ENCODE measurements around the gene REEP1. TPM values are rescaled to one million over a fixed set of nuclear protein-coding genes. Genes with fewer than 3 reads are reported as not detected.

REEP1 gene
- total RNA-seq, 3 donors from 2014 or later, result 0.13 to 0.35 TPM; not detected in 1

DNA sequence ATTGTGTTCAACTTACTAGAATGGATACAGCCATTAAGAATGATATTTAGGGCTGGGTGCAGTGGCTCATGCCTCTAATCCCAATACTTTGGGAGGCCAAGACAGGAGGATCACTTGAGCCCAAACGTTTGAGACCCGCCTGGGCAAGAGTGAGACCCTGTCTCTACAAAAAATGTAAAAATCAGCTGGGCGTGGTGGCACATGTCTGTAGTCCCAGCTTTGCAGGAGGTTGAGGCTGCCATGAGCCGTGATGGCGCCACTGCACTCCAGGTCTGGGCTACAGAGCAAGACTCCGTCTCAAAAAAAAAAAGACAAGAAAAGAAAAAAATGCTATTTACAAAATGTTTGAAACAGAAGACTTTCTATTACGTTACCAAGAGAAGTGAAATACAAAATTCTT lies 30.0 kb downstream of the REEP1 start:
- H3K36me3 Mint-ChIP-seq (ENCODE audit: insufficient read depth), result no peaks in the 10 kb centered on the region
- peaks cover 10% of the 10 kb centered on the region for H3K27me3 Mint-ChIP-seq (ENCODE audit: low read depth)
- ATAC-seq, result no peak
- DNase-seq, result no peak
- H3K4me1 Mint-ChIP-seq (ENCODE audit: low read depth), result no peaks in the 10 kb centered on the region
- H3K4me3 Mint-ChIP-seq, result no peak overlapping the region
- no peaks in the 10 kb centered on the region for H3K9me3 Mint-ChIP-seq

DNA sequence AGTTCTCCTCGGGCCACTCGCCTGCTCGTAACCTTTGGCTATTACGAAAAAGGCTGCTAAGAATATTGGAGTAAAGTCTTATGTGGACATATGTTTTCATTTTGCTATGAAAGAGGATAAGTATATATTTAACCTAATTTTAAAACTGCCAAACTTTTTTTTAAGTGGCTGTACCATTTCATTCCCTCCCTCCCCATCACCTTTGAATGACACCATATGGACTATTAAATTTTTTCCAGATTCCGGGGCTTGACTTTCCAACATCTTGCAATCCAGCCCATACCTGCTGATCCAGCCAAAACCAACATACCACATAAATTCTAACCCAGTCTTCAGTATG lies 31.5 kb downstream of the REEP1 start:
- Mint-ChIP-seq H3K4me1 (ENCODE audit: low read depth) (no peaks in the 10 kb centered on the region), H3K27me3 (ENCODE audit: low read depth) (peaks cover 10% of the 10 kb centered on the region), H3K36me3 (ENCODE audit: insufficient read depth) (no peaks in the 10 kb centered on the region), H3K4me3 (no peak overlapping the region), H3K9me3 (no peaks in the 10 kb centered on the region)
- DNase-seq (no peak), ATAC-seq (no peak)

DNA sequence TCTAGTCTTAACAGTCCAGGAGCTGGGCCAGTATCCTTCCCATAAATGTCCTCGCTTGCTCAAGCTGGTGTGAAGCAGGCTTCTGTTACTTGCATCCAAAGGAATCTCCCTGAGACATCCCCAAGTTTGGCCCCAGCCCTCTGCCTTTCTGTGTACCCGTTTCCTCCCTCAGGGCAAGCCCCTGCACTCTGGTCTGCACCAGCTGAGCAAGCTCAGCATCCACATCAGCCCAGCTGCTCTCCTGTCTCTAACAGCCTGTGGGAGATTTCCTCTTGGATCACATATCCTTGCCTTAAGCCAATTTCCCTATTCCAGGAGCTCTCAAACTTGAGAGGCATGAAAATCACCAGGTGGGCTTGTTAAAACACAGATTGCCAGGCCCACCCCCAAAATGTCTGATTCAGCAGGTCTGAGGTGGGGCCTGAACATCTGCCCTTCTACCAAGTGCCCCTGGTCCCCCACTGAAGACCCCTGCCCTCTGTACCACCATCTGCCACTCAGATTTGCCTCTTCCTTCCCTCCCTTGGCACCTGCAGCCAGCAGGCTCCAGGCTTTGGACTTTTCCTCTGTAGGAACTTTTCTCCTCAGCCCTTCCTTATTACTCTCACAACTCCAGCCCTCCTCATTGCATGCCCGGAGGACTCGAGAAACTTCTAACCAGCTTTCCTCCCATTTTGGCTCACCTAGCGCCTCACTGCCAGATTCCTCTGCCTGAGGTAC lies 32.1 kb downstream of the REEP1 start:
- Mint-ChIP-seq H3K36me3 (ENCODE audit: insufficient read depth) (no peaks in the 10 kb centered on the region), H3K4me3 (no peak overlapping the region), H3K4me1 (ENCODE audit: low read depth) (no peaks in the 10 kb centered on the region), H3K27me3 (ENCODE audit: low read depth) (peaks cover 10% of the 10 kb centered on the region), H3K9me3 (no peaks in the 10 kb centered on the region)
- ATAC-seq (no peak), DNase-seq (no peak)

DNA sequence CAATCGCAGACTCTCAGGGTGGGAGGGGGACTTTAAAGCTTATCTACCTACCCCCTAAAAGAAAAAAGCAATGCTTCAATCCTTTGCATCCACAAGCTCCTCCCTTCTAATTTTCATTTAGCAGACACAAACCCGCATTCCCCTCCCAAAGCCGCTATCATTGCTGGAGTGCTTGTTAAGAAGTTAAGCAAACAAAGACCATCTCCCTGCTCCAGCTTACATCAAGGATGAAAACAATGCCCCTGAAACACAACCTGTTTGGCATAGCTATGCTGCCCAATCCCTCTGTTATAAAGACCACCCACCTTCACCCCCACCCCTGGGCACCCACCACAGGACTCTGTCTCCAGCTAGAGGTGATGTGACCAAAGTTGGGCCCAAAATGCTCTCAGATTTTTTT lies 33.0 kb downstream of the REEP1 start:
- no peaks in the 10 kb centered on the region for H3K9me3 Mint-ChIP-seq
- ATAC-seq, result no peak
- peaks cover 10% of the 10 kb centered on the region for H3K27me3 Mint-ChIP-seq (ENCODE audit: low read depth)
- no peak for DNase-seq
- H3K4me1 Mint-ChIP-seq (ENCODE audit: low read depth), result no peaks in the 10 kb centered on the region
- no peaks in the 10 kb centered on the region for H3K36me3 Mint-ChIP-seq (ENCODE audit: insufficient read depth)
- H3K4me3 Mint-ChIP-seq, result no peak overlapping the region

DNA sequence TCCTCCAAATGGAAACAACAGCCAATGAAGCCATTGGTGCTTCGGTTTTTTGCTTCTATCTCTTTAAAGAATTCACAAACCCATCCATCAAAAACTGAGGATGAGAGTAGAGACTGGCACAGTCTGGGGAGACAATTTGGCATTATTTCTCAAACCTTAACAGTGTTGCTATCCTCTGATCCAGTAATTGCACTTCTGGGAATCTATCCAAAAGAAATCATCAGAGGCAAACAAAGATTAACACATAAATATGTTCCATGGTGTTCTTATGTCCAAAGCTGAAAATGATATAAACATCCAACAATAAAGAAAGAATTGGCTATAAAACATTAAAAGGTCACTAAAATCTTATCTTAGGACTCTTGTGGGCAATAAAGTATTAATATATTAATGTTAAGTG lies 35.1 kb downstream of the REEP1 start:
- no peaks in the 10 kb centered on the region for H3K9me3 Mint-ChIP-seq
- H3K27me3 Mint-ChIP-seq (ENCODE audit: low read depth), result peaks cover 13% of the 10 kb centered on the region
- H3K4me3 Mint-ChIP-seq, result no peak overlapping the region
- H3K4me1 Mint-ChIP-seq (ENCODE audit: low read depth), result no peaks in the 10 kb centered on the region
- H3K36me3 Mint-ChIP-seq (ENCODE audit: insufficient read depth), result no peaks in the 10 kb centered on the region
- ATAC-seq, result no peak
- DNase-seq, result no peak

DNA sequence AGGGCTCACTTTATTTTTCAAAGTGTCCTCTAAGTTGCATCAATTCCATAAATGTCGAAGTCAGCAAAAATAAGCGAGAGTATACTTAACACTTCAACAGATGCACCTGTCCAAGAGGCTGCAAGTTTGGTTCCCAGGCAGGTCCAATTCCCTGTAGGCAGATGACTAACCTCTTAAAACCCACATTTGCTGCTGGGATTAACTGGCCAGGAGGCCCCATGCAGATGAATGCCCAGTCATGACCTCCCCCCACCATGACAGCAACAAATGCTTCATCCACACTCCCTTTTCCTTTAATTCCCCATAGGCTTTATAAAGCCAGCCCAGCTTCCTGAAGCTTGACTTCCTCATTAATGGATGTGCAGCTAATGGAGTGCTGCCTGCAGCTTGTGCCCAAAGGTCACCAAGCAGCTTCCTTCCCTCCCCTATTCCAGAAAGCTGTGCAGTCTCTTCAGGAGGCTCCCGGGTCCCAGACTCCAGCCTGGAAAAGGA lies 35.7 kb downstream of the REEP1 start:
- Mint-ChIP-seq H3K4me3 (no peak overlapping the region), H3K9me3 (no peaks in the 10 kb centered on the region), H3K27me3 (ENCODE audit: low read depth) (peaks cover 12% of the 10 kb centered on the region), H3K36me3 (ENCODE audit: insufficient read depth) (no peaks in the 10 kb centered on the region), H3K4me1 (ENCODE audit: low read depth) (no peaks in the 10 kb centered on the region)
- ATAC-seq (no peak), DNase-seq (no peak)

DNA sequence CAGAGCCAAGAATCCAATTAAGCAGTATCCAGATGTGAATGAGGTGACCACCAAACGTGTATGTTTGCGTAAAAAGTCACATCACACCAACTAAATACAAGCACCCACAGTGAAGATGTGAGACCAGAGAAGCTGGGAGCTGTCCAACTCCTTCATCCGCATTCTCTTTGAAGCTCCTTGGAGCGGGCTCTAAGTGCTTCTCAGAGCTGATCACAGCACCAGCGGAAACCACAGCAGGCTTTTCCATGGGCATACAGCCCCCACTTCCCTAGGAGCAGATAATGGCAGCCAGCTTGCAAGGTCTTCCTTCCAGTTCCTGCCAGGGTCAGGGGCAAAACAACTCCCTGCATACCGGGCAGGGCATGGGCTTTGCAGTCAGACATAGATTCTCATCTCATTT lies 36.4 kb downstream of the REEP1 start:
- no peak for DNase-seq
- H3K4me1 Mint-ChIP-seq (ENCODE audit: low read depth), result no peaks in the 10 kb centered on the region
- H3K36me3 Mint-ChIP-seq (ENCODE audit: insufficient read depth), result no peaks in the 10 kb centered on the region
- no peak overlapping the region for H3K4me3 Mint-ChIP-seq
- H3K27me3 Mint-ChIP-seq (ENCODE audit: low read depth), result peaks cover 8% of the 10 kb centered on the region
- ATAC-seq, result no peak
- H3K9me3 Mint-ChIP-seq, result no peaks in the 10 kb centered on the region

DNA sequence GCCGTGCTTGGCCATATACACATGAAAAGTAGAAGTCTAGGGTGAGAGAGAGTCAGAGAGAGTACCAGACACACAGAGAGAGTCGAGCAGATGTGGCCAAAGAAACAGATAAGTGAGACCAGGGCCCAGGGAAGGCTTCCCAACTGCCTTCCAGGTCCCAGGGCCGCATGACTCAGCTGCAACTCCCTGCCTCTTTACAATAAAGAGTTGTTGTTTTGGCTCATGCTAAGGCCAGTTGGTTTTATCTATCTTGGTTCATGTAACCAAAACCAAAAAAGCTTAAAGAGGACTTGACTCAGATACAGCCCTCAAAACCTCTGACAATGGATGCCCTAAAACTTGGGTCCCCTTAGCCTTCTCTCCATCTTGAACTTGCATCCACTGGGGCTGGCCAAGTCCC lies 36.9 kb downstream of the REEP1 start:
- peaks cover 8% of the 10 kb centered on the region for H3K27me3 Mint-ChIP-seq (ENCODE audit: low read depth)
- ATAC-seq (no peak), DNase-seq (no peak)
- H3K4me3 Mint-ChIP-seq, result no peak overlapping the region
- H3K9me3 Mint-ChIP-seq, result no peaks in the 10 kb centered on the region
- H3K36me3 Mint-ChIP-seq (ENCODE audit: insufficient read depth), result no peaks in the 10 kb centered on the region
- no peaks in the 10 kb centered on the region for H3K4me1 Mint-ChIP-seq (ENCODE audit: low read depth)

DNA sequence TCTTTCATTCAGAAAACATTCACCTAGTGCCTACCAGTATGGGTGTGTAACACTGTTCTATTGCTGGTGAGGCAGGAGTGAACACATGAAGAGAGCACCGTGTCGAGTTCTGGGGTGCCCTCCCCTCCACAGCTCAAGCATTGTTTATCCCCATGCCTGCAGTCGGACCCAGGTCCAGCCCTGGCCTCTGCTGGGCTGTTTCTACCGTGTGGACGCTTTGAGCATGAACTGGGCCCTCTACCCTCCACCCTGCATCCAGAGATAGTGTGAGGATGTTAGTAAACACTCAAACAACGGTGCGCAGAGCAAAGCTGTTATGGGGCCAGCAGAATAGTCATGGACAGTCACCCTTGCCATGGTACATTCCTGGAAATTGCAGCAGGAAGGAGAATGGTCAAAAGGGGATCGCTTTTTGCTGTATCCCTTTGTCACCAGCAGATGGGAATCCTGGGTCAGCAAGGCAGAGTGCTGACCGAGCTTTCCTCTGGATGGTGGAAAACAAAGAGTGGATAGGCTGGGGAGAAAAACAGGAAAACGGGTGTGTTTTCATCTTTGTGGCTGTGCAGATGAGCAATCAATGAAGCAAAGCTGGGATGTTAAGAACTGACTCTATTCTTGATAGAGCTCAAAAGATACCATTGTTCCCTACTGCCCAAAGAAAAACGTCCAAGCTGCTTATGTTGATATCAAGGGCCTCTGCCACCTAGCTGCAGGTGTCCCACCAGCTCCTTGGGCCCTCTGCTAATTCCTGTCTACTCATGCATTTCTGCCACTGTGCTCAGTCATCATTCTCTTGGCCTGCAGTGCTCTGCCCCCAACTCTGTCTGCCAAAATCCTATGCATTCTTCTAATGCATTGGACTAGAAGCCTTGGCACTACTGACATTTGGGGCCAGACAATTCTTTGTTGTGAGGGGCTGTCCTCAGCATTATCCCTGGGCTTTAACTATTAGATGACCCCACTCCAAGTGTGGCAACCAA lies 38.7 kb downstream of the REEP1 start:
- ATAC-seq, result no peak
- no peak for DNase-seq
- peaks cover 9% of the 10 kb centered on the region for H3K27me3 Mint-ChIP-seq (ENCODE audit: low read depth)
- H3K9me3 Mint-ChIP-seq, result no peaks in the 10 kb centered on the region
- H3K4me3 Mint-ChIP-seq, result no peak overlapping the region
- H3K36me3 Mint-ChIP-seq (ENCODE audit: insufficient read depth), result no peaks in the 10 kb centered on the region
- no peaks in the 10 kb centered on the region for H3K4me1 Mint-ChIP-seq (ENCODE audit: low read depth)

DNA sequence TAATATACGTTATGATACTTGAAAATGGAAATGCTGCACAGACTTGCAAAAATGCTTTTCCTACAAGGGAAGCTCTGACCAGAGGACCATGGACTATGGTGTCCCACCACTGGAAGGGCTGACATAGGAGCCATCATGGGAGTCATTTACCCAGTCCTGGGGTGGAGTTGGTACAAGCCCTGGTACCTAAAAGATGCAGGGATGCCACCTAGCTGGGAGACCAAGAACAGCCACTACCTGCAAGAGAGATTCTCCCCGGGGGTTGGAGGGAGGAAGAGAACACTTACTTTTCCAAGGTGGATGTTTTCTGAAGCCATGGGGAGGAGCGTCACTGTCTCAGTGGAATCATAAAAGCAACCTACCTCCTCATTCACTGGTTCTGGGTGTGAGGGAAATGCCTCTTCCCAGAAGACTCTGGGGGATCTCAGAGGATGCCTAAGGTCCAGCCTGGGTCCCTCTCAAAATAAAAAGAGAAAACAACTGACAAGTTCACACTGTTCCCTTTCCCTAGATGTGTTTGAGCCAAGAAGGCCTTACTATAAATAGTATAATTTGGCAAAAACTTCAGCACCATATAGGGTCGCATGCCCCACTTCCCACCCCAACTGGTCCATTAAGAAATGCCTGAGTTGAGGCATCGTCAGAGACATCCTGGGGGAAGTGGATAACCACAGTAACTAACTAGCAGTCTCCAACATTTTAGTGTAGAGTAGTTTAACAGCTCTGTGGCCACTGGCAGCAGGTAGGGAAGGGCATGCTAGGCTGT lies 39.9 kb downstream of the REEP1 start:
- ATAC-seq (no peak), DNase-seq (no peak)
- no peaks in the 10 kb centered on the region for H3K9me3 Mint-ChIP-seq
- H3K4me3 Mint-ChIP-seq, result no peak overlapping the region
- H3K36me3 Mint-ChIP-seq (ENCODE audit: insufficient read depth), result no peaks in the 10 kb centered on the region
- H3K27me3 Mint-ChIP-seq (ENCODE audit: low read depth), result peaks cover 8% of the 10 kb centered on the region
- H3K4me1 Mint-ChIP-seq (ENCODE audit: low read depth), result no peaks in the 10 kb centered on the region

DNA sequence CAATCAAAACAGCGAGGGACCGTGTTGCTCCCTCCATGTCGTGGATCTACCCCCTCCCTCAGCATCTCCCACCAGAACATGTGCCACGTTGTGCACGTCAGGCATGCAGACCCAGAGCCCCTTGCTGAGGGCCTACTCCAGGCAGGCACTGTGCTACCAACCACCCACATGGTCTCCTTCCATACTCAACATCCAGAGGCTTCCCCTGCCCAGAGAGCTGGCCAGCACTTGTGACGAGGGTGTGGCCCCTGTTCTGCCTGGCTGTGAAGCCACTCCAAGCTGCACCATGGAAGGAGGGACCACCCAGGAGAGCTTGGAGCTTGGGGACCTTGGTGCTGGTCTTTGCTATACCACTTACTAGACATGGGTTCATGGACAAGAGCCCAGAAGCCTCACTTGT lies 40.5 kb downstream of the REEP1 start:
- no peaks in the 10 kb centered on the region for H3K36me3 Mint-ChIP-seq (ENCODE audit: insufficient read depth)
- H3K4me3 Mint-ChIP-seq, result no peak overlapping the region
- no peak for DNase-seq
- H3K4me1 Mint-ChIP-seq (ENCODE audit: low read depth), result no peaks in the 10 kb centered on the region
- ATAC-seq, result no peak
- H3K9me3 Mint-ChIP-seq, result no peaks in the 10 kb centered on the region
- H3K27me3 Mint-ChIP-seq (ENCODE audit: low read depth), result peaks cover 9% of the 10 kb centered on the region

DNA sequence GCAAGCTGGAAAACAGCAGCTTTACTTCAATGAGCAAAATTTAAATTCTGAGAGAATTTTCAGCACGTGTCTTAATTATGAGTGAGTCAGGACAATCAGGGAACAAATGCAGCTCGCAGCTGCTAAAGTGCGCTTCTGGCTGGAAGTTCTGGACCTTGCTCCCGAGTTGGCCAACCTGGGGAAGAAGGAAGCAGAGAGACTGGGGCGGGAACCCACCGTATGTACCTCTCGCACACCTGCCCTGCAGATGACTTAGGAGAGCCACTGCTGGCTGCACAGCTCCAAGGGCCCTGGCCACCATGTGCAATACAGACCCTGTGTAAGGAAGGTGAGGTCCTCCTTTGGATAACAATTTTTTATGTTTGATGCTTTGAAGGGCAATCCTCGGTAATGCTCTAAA lies 42.4 kb downstream of the REEP1 start:
- H3K4me1 Mint-ChIP-seq (ENCODE audit: low read depth), result no peaks in the 10 kb centered on the region
- DNase-seq, result no peak
- no peak for ATAC-seq
- H3K9me3 Mint-ChIP-seq, result no peaks in the 10 kb centered on the region
- H3K4me3 Mint-ChIP-seq, result no peak overlapping the region
- peaks cover 18% of the 10 kb centered on the region for H3K27me3 Mint-ChIP-seq (ENCODE audit: low read depth)
- H3K36me3 Mint-ChIP-seq (ENCODE audit: insufficient read depth), result no peaks in the 10 kb centered on the region

DNA sequence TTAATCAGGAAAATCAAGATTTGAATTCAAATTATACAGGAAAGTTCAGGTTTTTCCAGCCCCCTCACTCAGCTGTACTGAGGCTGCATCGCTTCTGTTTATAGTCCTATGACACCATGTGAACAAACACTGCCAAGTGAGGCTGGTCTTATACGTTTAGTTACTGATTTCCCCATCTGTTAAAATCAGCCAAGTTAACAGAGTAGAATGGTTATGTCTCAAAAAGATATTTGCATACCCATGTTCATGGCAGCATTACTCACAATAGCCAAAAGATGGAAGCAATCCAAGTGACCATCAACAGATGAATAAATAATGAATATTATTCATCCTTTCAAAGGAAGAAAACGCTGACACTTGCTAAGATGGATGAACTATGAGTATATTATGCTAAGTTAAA lies 43.8 kb downstream of the REEP1 start:
- no peak for ATAC-seq
- DNase-seq, result no peak
- Mint-ChIP-seq H3K9me3 (no peaks in the 10 kb centered on the region), H3K4me3 (no peak overlapping the region), H3K4me1 (ENCODE audit: low read depth) (no peaks in the 10 kb centered on the region), H3K27me3 (ENCODE audit: low read depth) (peaks cover 21% of the 10 kb centered on the region), H3K36me3 (ENCODE audit: insufficient read depth) (no peaks in the 10 kb centered on the region)

All from activated T-cell treated with anti-CD3 and anti-CD28 coated beads, Interleukin-2, amount 50 U/mL, for 4 hours (primary cell).